T-helper 2 cell treated with Interferon-gamma antibody and Interleukin-4, amounts not matched to agents 100 ng/mL and 5 ng/mL, for 36 hours (primary cell): Measurements from ENCODE around the gene KRT3. TPM values are rescaled to one million over a fixed set of nuclear protein-coding genes. Genes with fewer than 3 reads are reported as not detected.

Experiments used
- intact Hi-C: fragments of 100-400 bp; cut with micrococcal nuclease; formaldehyde crosslinking; loops from one replicate; pipeline ENCODE4 v1.15.1; 2023
- total RNA-seq: library from RNA; stranded (reverse); gene quantifications from 2 replicates; pipeline ENCODE4 v1.2.3, GENCODE V29; 2022

The KRT3 gene
- total RNA-seq, 1 donor from 2014 or later, result not detected

- intact Hi-C loops, result no loop called here
Observed at GRCh38 chr12:52813885-52814709, 18.2 kb upstream of the KRT3 start, which contains the start of gene KRT4. Gene KRT4 (minus strand): TSS chr12:52814116. CDS start chr12:52814058, 58 bp downstream.

- intact Hi-C loops, result no loop called here
Observed at GRCh38 chr12:52813203-52813819, 17.4 kb upstream of the KRT3 start.

DNA sequence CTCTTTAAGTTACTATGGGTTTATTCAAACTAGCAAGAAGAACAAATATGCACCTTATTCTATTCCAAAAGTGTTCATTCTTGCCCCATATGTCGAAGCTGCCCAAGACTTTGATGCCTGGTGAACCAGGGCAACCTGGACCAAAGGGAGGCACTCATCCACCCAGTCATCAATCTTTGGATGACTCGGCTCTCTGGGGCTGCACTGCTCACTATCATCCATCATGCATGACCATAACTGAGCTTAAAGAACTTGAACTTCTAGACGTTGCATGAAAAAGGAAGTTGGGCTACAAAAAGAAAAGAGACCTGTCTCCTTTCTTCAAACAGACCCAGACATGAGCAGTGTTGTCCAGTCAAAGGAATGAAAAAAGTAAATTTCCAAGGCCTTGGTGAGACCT lies 16.8 kb upstream of the KRT3 start:
- intact Hi-C loops, result no loop called here

- intact Hi-C loops, result no loop called here
Observed at GRCh38 chr12:52812073-52812400, 16.1 kb upstream of the KRT3 start.

DNA sequence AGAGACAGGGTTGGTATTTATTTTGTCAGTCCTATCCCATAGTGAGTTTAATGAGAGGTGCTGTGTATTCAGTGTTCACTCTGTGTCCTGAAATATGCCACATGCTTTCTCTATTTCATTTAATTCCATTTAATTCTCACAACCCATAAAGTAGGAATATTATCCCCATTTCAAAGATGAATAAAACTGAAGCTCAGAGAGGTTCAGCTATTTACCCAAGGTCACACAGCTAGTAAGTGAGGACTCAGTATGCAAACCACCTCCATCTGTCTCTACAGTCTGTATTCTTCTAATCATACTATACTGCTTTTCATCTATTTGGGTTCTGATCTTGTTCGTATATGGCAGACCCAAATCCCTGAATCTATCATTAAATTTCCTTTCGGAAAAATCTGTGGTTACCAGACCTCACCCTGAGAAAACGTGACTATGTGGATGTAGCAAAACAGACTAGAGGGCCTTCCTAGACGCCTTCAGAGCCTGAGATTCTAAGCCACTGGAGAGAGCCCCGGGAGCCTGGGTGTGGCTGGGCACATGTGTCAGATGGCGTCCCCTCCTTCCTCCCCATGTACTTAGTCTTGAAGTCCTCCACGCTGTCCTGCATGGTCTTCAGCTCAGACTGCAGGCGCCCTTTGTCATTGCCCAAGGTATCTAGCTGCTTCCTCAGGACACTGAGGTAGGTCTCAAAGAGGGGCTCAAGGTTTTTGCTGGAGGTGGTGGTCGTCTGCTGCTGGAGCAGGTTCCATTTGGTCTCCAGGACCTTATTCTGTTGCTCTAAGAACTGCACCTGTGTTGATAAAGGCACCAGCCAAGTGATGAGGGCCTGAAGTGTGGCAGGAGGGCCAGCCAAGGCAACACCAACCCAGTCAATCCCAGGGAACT lies 15.5 kb upstream of the KRT3 start:
- intact Hi-C loops, result no loop called here

DNA sequence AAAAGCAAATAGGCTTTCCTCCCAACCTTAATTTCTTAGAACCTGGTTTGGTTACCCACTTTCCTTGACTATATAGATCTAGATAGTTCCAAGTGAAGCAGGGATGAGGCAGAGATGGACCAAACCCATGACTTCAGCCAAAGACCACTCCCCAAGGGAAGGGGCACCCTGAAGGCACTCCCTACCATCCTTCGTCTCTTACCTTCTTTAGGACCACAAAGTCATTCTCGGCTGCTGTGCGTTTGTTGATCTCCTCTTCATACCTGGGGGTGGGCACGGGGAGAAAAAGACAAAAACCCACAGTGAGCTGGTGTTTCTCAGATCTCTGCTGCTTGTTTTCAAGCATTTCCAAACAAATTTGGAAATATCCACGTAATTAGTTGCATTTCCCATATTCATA lies 14.6 kb upstream of the KRT3 start:
- intact Hi-C loops, result no loop called here

DNA sequence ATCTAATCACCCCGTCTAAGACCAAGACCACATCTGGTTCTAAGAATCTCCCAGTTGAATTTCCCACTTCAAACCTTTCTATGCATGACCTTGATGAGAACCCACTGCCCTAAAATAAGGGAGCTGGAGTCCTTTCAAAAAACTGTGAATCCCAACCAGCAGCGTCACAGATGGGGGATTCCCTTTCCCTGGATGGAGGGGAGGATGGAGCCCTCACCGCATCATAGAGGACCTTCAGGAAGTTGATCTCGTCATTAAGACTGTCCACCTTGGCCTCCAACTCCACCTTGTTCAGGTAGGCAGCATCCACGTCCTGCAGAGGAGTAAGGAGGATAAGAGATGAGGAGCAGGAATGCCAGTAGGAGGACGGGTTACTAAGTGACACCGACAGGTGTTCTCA lies 13.2 kb upstream of the KRT3 start:
- intact Hi-C loops, result no loop called here

DNA sequence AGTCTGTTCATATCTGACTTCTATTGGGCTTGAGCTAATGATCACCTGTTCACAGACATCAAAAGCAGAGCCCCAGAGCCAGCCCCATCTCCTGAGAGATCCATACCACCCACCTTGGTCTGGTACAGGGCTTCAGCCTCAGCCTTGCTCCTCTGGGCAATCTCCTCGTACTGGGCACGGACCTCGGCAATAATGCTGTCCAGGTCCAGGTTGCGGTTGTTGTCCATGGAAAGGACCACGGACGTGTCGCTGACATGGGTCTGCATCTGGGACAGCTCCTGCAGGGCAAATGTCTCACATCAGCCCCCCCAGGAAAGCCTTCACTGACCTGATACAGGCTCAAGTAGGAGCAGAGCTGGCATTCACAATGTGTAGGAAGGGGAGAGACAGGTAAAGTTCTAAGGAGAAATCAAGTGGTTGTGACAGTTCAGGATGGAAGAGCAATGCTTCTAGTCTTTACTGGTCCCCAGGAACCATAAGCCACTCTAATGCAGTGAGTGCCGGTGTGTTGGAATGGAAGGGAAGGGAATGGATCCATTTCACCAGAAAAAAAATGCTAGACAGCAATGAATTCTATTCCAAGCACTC lies 12.8 kb upstream of the KRT3 start:
- intact Hi-C loops, result no loop called here

DNA sequence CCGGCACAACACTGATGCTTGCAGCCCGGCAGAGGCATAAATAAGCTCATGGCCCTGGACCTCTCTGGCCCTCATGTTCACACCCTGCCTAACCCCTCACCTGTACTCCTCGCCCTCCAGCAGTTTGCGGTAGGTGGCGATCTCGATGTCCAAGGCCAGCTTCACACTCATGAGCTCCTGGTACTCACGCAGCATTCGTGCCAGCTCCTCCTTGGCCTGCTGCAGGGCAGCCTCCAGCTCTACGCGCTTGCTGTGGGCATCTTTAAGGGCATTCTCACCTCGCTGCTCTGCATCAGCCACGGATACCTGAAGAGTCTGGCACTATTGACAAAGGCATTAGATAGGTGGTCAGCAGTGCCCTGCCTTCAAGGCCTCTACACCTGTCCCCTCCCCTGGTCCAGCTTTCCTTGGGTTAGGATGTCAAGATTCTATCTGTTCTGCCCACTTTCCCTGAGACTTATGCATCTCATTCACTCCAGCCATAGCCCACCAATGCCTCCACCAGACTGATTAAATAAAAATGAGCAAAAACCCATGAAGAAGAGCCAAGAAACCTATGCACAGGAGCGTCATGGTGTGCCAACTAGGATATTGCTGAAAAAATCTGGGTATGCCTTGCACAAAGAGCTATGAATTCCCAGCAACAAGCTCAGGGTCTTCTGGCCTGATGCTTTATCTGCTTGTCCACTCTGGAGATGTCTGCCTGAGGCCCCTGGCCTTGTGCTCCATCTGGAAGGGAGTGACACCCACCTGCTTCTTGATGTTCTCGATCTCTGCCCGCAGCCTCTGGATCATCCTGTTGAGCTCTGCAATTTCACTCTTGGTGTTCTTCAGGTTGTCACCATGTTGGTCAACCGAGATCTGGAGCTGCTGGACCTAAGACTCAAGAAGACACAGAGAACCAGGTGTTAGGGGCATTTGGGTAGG lies 11.9 kb upstream of the KRT3 start:
- intact Hi-C loops, result no loop called here

GRCh38 chr12:52806821-52807543 lies 11.1 kb upstream of the KRT3 start:
- intact Hi-C loops, result no loop called here

- intact Hi-C loops, result no loop called here
Observed at GRCh38 chr12:52806169-52806811, 10.4 kb upstream of the KRT3 start.

GRCh38 chr12:52805739-52806138 lies 9.8 kb upstream of the KRT3 start:
- intact Hi-C loops, result no loop called here

- intact Hi-C loops, result no loop called here
Observed at GRCh38 chr12:52805000-52805399, 9.1 kb upstream of the KRT3 start.

DNA sequence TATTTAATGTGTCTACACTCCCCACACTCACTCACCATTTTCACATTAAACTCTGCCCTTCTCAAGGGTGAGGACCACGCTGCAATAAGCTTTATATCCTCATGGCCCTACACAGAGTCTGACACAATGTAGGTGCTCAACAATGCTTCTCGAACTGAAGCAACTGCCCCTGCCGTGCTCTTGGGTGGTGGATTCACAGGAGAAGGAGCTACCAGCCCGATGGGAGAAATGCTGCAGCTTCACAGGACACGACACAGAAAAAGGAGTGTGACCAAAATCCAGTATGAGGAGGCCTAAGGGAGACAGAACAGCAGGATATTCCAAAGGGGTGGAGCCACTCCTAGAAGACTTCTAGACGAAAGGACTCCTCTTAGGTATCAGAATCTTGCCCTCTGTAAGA lies 6.5 kb upstream of the KRT3 start:
- intact Hi-C loops, result no loop called here

DNA sequence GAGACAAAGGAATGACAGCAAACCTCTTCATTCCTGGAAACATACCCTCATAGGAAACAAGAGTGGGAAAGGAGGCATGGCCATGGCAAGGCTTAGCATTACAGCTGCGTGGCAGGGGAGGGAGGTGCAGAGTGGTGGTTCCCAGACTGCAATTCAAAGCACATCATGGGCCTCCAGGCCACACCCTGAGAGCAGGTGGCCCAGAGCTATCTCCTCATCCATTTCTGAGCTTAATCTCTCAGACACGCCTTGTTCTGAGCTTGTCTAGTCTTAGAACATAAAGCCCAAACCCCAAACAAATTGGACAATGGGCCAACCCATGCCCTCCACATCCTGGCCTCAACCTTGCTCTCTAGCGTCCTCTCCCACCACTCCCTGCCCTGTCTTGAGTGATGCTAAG lies 5.9 kb upstream of the KRT3 start:
- intact Hi-C loops, result no loop called here

DNA sequence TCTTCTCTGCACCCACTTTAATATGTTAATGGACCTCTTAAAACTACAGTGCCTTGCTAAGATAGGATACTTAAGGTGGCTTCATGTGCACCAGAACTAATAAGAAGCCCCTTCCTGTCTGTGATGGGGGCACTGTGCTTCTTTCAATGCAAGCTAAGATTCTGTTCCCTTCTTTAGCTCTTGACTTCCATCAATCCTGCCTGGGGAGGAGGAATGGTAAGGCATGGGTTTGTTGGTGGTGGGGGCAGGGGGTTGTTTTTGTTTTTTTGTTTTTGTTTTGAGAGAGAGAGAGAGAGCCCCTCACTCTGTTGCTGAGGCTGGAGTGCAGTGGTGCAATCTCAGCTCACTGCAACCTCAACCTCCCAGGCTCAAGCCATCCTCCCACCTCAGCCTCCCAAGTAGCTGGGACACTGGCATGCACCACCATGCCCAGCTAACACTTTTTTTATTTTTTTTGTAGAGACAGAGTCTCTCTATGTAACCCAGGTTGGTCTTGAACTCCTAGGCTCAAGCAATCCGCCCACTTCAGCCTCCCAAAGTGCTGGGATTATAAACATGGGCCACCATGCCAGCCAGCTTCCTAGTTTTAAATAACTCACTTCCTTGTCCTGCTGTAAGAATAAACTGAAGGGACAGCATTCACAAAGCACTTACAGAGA lies 4.5 kb upstream of the KRT3 start:
- intact Hi-C loops, result no loop called here

DNA sequence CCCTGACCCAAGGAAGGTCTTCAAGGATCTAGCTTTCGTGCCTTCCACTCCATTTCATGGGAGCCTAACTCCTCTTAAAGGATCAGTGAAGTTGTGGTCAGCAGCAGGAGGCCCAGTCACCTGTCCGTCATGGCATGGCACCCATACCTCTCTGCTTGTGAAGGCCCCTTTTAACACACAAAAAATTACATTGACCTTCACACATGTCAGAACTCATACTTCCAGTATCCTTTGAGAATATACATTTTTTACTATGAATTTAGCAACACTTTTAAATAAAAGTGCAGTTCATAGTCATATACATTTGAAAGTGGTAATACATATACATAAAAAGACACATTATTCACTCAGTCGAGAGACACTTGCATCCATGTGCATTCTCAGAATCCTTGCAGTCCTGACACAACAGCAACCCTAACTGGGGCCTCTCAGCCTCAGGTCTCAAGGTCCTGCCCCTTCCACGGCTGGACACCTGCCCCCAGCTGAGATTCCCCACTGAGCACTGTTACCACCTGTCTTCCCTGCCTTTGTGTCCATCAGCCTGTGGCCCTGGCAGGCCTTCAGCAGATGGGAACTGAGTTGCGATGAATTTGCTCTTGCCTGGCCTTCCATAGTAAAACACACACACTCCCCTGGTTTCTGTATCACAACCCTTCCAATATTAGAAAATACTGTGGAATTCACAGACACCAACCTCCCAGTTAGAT lies 3.7 kb upstream of the KRT3 start:
- intact Hi-C loops, result no loop called here
